ENCODE measurements around the gene GP9.

- TF ChIP-seq CTCF (conservative IDR thresholded peaks at IDR 0.05 in 1 of 2, IDR thresholded peaks at IDR 0.05 in 1 of 2; ENCODE audit: low read depth in 1 of 2, low read length in 2 of 2), result no peak
- no peak for TF ChIP-seq EZH2 (IDR thresholded peaks at IDR 0.05; ENCODE audit: low read length, missing control alignments)
These were observed 3.4 kb downstream of the GP9 start for GRCh38 chr3:129063841-129064482.

Data from fibroblast of lung (primary cell).